ENCODE data around the gene APOBEC3H. TPM values are rescaled to one million over a fixed set of nuclear protein-coding genes. Genes with fewer than 3 reads are reported as not detected.

The APOBEC3H gene
- polyA plus RNA-seq, 3 donors: 0.46 TPM; not detected in 2

DNA sequence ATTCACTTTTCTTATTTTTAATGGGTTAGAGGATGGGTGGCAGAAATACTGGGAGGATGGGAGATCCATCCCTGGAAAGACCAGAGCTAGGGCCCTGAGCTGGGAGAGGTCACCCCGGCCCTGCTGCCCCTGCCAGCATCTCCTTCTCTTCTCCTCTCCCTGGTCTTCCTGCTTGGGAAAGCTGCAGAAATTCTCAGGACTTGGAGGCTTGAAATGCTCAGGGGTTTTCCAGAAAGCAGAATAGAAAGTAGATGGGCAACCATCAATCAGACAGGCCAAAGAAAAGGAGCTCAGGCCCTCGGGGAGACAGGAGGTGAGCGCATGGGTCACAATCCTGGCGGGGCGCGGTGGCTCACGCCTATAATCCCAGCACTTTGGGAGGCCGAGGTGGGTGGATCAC, 1.5 kb downstream of the APOBEC3H start:
- WGBS, 3 donors: 83 to 94% (median 89%) methylated on average over 8 of the region's 8 CpGs

DNA sequence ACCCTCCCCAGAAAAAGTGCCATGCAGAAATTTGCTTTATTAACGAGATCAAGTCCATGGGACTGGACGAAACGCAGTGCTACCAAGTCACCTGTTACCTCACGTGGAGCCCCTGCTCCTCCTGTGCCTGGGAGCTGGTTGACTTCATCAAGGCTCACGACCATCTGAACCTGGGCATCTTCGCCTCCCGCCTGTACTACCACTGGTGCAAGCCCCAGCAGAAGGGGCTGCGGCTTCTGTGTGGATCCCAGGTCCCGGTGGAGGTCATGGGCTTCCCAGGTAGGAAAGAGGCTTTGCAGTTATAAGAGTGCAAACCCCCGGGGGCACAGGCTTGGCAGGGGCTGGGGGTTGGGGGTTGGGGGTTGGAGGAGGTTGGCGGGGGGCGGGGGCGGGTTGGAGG, 4.2 kb downstream of the APOBEC3H start:
- 65 to 81% (median 79%) methylated on average over 10 to 13 of the region's 13 CpGs for WGBS, 3 donors

More for the DNA sequence above, 1.5 kb downstream of the APOBEC3H start:
- H3K27ac ChIP-seq (ENCODE audit: low read depth, low read length): no peak overlapping the region

DNA sequence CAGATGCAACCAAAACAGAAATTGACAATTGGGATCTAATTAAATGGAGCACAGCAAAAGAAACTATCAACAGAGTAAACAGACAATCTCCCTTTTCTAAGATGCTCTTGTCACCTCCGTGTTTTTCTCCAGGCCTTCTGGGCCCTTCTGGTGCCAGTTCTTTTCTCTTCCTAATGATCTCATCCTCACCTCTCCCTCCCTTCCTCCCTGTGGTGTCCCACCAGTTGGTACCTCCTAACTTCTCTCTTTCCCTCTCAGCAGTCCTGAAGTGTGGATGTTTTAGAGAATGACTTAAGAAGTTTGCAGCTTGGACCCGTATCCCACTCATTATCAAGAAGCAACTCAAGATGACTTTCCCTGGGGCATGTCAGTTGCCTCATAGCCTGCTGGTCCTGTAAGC, 6.4 kb downstream of the APOBEC3H start:
- 74 to 78% (median 75%) methylated on average over 2 of the region's 2 CpGs for WGBS, 3 donors

More for the DNA sequence above, 4.2 kb downstream of the APOBEC3H start:
- H3K27ac ChIP-seq (ENCODE audit: low read depth, low read length): no peak overlapping the region

DNA sequence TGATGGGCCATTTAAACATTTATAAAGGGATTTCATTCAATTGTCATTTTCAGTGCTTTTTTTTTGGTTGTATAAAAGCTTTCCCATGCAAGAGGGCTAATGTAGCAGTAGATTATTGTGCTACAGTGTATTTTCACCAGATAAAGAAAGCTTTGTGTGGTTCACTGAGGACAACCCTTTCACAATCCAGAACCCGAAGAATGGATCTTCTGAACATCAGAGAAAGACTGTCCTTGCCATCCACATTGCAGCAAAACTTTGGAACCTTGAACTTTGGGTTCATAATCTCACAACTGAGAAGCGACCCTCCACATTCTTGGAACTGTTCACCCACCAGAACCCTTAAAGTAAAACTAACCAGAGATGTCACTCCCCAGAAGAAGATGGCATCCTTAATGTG, 9.3 kb downstream of the APOBEC3H start:
- no peak overlapping the region for H3K27ac ChIP-seq (ENCODE audit: low read depth, low read length)
- 70 to 87% (median 86%) methylated on average over 2 of the region's 2 CpGs for WGBS, 3 donors

More for the DNA sequence above, 6.4 kb downstream of the APOBEC3H start:
- no peak overlapping the region for H3K27ac ChIP-seq (ENCODE audit: low read depth, low read length)

DNA sequence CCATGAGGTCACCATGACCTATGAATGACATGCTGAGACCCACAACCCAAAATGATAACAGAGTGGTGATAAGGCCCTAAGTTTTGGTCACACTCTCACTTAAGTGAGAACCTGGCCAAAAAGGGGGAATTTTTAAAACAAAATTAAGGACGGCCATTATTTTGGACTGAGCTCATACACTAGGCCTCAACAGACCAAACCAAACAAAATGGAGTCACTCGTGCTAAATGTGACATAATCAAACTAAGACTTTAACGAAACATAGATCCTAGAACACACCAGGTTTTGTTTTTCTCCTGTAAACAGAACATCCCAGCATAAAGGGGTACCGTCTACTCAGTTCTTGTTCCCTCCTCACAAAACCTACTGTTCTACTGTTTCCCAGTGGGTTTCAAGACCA, 11.4 kb downstream of the APOBEC3H start:
- 93 to 96% (median 96%) methylated on average over 4 of the region's 4 CpGs for WGBS, 3 donors
- no peak overlapping the region for H3K27ac ChIP-seq (ENCODE audit: low read depth, low read length)

DNA sequence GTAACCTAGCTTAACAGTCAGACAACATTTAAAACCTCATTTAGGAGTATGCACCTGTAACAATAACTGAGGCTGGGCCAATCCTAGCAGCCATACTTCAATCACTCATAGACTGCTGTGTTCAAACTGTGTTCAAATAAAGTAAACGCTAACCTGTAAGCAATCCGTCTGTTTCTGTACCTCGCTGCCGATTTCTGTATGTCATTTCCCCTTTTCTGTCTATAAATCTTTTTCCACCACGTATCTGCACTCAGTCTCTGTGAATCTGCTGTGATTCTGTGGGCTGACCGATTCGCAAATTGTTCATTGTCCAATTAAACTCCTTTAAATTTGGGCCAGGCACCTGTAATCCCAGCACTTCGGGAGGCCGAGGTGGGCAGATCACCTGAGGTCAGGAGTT, 12.3 kb downstream of the APOBEC3H start:
- H3K27ac ChIP-seq (ENCODE audit: low read depth, low read length): no peak overlapping the region
- WGBS, 3 donors: 62 to 83% (median 64%) methylated on average over 9 of the region's 9 CpGs

DNA sequence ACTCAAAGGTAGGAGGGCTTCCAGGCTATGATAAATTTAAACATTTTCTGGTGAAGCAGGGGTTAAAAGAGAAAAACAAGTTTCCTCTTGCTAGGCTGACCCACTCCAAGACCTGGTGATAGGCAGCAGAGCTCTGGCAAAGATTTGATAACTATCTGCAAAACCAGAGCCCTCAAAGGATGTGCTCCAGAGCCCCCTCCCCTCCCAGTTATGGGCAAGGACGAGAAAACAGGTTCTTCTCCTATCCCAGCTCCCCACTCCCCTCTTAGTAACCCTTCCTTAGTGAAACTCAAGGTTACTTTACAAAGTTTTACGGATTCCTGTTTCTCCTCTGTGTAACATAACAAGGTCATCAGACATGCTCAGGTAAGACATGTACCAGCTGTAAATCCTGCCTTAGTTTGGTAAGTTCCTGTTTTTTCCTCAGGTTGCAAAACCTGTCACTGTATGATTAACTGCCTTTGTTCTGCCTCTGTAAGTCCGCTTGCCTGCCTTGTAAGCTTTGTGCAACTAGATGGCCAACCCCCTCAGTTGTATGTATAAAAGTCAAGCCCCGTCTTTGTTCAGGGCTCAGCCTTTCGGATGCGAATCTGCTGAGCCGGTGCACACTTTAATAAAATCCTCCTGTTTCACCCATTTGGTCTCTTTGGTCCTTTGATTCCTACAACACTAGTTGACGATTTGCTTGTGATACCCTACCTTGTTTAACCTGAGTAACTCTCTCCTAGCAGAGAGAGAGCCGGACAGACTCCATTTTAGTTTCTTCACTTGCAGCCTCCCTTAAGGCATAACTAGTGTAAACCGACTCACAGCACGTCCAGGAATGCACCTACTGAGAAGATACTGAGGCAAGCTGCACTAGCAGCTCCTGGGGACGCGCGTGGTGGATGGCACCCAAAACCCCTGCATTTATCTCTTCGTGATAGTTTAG, 13.9 kb downstream of the APOBEC3H start:
- 63 to 70% (median 66%) methylated on average over 15 of the region's 15 CpGs for WGBS, 3 donors
- H3K27ac ChIP-seq (ENCODE audit: low read depth, low read length): no peak overlapping the region

DNA sequence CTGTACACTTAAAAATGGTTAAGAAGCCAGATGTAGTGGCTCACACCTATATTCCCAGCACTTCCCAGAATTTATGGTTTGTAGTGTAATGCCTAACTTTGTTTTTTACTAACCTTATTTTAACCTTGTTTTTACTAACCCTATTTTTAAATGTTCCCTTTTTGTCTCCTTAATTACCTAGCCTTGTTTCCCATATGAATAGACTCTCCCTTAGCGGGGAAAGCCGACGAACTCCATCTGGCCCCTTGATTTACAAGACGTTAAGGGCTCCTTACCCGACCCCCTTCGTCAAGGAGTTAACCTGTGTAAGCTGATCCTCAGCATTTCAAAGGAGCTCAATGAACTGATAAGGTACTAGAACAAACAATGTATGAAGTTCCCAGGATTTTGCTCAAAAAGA, 17.1 kb downstream of the APOBEC3H start:
- WGBS, 3 donors: 40 to 61% (median 42%) methylated on average over 6 of the region's 6 CpGs
- no peak overlapping the region for H3K27ac ChIP-seq (ENCODE audit: low read depth, low read length)

DNA sequence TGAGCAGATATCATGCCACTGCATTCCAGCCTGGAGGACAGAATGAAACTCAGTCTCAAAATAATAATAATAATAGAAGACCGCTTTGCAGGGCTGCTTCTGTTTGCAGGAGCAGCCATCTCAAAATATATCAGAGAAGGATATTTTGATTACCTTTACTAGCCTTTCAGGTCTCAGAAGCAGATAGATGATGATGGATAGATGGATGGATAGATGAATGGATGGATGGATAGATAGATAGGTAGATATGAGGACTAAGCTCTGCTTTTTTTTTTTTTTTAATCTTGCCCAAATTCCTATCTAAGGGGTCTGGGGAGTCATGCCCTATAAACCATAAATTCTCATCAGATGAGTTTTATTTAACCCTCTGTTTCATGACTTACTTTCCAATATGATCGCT, 18.5 kb downstream of the APOBEC3H start:
- no peak overlapping the region for H3K27ac ChIP-seq (ENCODE audit: low read depth, low read length)
- 88 to 93% (median 90%) methylated on average over 2 of the region's 2 CpGs for WGBS, 3 donors

DNA sequence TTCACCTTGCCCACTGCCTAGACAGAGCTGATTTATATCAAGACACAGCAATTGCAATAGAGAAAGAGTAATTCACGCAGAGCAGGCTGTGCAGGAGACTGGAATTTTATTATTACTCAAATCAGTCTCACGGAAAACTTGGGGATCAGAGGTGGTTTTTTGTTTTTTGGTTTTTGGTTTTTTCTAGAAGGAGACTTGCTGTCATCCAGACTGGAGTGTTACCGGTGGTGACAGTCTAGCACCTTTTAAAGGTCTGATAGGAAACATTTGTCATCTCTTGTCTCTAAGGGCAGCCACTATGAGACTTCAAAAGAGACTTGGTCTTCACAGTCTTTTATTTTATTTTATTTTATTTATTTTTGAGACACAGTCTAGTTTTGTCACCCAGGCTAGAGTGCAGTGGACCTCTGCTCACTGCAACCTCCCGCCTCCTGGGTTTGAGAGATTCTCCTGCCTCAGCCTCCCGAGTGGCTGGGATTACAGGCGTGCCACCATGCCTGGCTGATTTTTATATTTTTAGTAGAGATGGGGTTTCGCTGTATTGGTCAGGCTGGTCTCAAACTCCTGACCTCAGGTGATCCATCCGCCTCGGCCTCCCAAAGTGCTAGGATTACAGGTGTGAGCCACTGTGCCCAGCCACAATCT, 19.1 kb downstream of the APOBEC3H start:
- WGBS, 3 donors: 76 to 86% (median 85%) methylated on average over 9 of the region's 9 CpGs
- H3K27ac ChIP-seq (ENCODE audit: low read depth, low read length): no peak overlapping the region

DNA sequence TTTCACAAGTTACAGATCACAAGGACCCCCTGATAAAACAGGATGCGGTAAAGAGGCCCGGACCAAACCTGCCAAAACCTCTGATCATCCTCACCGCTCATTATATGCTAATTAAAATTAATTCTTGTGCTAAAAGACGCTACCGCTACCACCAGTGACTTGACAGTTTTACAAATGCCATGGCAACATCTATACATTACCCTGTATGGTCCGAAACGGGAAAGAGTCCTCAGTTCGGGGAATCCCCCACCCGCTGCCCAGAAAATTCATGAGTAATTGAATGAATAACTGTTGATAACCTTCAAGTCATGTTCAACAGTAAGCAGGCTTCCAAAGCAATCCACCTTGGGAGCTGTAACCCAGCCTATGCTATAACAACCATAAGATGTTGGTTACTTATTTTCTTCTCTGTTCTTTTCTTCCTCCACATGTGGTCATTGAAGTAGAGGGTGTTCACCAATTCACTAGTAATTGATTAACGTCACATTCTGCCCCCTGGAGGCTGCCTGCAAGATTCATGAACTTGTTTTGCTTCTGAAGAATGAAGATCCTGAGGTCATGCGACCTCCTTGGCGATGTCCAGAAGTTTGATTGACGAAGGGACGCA, 20.6 kb downstream of the APOBEC3H start:
- H3K27ac ChIP-seq (ENCODE audit: low read depth, low read length): no peak overlapping the region
- 54 to 58% (median 57%) methylated on average over 14 of the region's 14 CpGs for WGBS, 3 donors

DNA sequence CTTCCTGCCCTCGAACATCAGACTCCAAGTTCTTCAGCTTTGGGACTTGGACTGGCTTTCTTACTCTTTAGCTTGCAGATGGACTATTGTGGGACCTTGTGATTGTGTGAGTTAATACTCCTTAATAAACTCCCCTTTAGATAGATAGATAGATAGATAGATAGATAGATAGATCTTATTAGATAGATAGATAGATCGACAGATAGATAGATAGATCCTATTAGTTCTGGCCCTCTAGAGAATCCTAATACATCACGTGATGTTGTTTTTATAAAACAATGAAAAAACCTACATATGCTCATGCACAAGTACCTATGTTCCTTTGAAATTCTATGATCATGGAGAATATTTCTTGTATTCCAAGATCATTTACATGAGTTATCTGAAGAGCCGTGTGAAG, 23.9 kb downstream of the APOBEC3H start:
- no peak overlapping the region for H3K27ac ChIP-seq (ENCODE audit: low read depth, low read length)
- 79 to 90% (median 89%) methylated on average over 4 of the region's 4 CpGs for WGBS, 3 donors

DNA sequence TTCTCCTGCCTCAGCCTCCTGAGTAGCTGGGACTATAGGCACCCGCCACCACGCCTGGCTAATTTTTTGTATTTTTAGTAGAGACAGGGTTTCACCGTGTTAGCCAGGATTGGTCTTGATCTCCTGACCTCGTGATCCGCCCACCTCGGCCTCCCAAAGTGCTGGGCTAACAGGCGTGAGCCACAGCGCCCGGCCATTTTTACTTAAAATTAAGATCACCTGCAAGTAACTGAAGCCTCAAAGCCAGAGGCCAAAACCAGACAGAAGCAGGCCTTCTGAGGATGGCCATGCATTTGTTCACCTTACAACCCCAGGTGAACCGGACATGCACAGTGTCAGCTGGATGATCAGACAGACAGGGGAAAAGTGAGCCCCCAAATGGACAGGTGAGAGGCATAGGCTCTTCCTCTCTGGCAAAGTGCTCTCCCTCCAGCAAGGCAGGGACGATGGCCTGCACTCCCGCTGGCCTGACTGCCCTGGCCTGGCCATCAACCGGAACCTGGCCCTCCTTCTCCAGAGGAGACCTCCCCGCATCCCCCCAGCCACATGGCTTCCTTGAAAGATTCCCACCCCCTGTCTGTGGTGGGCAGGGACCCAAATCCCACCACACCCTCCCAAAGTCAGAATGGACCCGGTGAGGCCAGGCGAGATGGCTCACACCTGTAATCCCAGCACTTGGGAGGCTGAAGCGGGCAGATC, 25.9 kb downstream of the APOBEC3H start:
- WGBS, 3 donors: 91 to 96% (median 91%) methylated on average over 17 of the region's 17 CpGs
- no peak overlapping the region for H3K27ac ChIP-seq (ENCODE audit: low read depth, low read length)

DNA sequence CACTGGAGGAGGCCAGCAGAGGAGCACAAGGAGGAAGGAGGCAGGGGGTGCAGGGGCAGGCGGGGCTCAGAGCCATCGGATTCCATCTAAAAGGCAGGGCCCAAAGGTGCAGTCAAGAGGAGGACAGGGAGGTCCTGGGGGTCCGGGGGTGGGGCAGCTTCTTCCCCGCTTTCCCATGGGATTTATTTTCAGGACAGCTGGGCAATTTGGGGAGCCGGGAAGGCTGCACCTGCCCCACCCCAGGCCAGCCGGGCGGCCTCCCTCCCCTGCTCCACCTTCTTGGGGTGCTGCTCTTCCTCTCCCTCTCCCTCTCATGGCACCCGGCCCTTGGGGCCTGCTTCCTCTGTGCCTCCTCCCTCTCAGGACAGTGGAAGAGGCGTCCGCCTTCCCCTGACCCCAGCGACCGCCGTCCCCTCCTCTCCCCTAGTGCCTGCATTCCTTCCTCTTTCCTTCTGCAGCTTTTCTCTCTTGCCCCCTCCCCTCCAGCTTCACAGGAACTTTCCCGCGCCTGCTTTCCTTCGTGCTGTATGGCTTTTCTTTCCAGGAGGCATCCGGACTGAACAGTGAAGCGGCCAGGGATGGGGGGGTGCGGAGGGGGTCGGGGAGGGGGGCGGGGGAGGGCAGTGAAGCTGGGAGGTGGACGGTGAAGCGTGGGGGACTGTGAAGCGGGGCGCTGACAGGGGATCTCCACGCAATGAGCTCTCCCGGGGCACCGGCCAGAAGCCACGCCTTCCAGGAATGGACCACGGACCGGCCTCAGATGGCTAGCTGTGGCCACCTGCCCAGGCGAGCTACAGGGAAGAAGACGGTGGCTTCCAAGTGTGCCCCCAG, 26.9 kb downstream of the APOBEC3H start:
- H3K27ac ChIP-seq (ENCODE audit: low read depth, low read length): no peak overlapping the region
- WGBS, 3 donors: 19 to 47% (median 28%) methylated on average over 30 to 33 of the region's 33 CpGs

DNA sequence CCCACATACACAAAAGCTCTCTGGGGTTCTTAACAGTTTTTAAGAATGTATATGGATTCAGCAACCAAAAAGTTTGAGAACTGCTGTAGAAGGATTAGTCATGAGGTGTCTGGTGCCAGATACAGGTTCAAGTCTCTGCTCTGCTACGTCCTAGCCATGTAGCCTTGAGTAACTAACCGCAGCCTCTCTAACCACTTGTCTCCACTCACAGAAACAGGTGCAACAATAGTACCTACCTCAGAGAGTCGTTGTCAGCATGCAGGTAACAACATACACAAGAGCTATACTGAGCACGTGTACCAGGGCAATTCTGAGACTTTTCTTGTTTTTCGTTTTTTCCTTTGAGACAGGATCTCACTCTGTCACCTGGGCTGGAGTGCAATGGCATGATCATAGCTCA, 28.6 kb downstream of the APOBEC3H start:
- H3K27ac ChIP-seq (ENCODE audit: low read depth, low read length): no peak overlapping the region
- 86 to 91% (median 88%) methylated on average over 5 of the region's 5 CpGs for WGBS, 3 donors

DNA sequence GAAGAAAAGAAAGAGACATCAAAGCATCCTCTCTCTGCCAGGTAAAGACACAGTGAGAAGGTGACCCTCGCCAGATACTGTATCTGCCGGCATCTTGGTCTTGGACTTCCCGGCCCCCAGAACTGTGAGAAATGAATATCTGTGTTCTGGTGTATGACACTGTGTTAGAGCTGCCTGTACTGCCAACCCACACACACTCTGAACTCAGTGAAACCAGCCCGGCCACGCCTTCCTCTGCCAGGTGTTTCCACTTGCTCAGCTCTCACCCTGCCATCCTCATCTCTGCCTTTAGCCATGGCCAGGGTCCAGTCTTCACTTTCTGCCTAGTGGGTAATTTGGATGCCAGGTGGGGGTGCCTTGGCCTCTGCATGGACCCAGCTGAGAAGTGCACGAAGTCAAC, 31.5 kb downstream of the APOBEC3H start:
- no peak overlapping the region for H3K27ac ChIP-seq (ENCODE audit: low read depth, low read length)
- WGBS, 3 donors: 78 to 95% (median 93%) methylated on average over 6 of the region's 6 CpGs

DNA sequence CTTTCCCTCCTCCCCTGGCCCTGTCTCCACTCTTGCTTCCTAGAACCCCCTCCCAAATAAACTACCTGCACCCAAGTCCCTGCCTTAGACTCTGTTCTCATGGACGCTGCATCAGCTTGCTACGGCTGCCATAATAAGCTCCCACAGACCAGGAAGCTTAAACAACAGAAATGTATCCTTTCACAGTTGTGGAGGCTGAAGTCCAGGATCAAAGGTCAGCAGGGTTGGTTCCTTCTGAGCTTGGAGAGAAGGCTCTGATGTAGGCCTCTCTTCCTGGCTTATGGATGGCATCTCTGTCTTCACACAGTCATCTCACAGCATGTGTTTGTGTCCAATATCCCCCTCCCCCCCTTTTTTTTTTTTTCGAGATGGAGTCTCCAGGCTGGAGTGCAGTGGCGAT, 32.0 kb downstream of the APOBEC3H start:
- 84 to 91% (median 90%) methylated on average over 4 of the region's 4 CpGs for WGBS, 3 donors
- no peak overlapping the region for H3K27ac ChIP-seq (ENCODE audit: low read depth, low read length)

DNA sequence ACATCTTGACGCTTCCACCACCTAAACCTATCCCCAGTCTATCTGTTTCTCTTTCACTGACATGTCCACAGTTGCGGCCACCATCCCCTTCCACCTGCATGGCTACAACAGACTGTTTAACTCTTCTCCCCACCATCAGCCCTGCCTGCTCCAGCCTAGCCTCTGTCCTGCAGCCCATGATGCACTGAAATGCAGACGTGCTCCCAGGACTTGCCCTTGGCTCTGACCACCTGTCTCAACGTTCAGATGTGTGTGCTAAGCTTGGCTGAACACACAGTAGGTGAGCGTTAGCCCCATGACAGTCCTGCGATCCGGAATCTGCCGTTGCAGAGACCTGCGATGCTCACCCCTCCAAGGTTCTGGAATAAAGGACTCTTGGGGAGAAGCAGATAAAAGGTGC, 32.7 kb downstream of the APOBEC3H start:
- 90 to 93% (median 92%) methylated on average over 9 of the region's 9 CpGs for WGBS, 3 donors
- no peak overlapping the region for H3K27ac ChIP-seq (ENCODE audit: low read depth, low read length)

Measured in adipose tissue (tissue), 3 donors.